ENCODE measurements around the gene TPD52L1.

DNA sequence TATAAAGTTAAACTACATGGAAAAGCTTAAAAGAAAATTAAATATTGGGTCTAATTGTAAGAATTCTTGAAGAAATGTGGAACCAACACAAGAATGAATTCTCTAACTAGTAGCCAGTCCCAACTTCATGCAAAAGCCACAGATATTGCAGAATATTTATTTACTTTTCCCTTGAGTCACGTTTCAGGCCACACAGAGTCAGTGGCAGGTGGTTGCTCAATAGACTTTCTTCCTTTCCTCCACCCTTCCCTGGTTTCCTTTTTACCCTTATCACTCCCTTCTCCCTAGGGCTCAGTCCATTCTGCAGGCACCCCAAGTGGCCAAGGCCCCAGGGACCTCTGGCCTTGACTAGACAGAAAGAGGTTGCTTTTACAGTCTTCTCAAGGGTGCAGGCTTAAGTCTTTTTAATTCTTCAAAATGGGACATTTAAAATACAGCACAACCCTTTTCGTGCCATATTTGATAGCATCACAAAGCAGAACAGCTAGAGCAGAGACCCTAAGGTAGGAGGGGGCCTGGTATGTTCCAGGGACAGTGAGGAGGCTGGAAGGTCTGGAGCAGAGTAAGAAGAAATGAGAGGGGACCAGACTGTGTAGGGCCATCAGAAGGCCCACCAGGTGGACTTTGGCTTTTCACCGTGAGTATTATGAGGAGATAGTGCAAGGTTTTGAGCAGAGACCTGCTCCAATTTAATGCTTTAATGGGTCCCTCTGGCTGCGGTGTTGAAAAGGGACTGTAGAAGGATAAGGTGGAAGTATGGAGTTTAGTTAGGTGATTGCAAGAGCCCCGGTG is 83.2 kb downstream of the TPD52L1 start:
- TF ChIP-seq, protein P1, sequence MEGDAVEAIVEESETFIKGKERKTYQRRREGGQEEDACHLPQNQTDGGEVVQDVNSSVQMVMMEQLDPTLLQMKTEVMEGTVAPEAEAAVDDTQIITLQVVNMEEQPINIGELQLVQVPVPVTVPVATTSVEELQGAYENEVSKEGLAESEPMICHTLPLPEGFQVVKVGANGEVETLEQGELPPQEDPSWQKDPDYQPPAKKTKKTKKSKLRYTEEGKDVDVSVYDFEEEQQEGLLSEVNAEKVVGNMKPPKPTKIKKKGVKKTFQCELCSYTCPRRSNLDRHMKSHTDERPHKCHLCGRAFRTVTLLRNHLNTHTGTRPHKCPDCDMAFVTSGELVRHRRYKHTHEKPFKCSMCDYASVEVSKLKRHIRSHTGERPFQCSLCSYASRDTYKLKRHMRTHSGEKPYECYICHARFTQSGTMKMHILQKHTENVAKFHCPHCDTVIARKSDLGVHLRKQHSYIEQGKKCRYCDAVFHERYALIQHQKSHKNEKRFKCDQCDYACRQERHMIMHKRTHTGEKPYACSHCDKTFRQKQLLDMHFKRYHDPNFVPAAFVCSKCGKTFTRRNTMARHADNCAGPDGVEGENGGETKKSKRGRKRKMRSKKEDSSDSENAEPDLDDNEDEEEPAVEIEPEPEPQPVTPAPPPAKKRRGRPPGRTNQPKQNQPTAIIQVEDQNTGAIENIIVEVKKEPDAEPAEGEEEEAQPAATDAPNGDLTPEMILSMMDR (IDR thresholded peaks at IDR 0.05) = no peak
- no peak for TF ChIP-seq POLR2A (IDR thresholded peaks at IDR 0.05)

Measured in uterus (tissue), 2 donors.